Anterior cingulate cortex (tissue), 58 donors: ENCODE data around the gene CEBPG.
A peak's percentile ranks its signal among the peaks of the same experiment; 100 is the strongest.

ENCODE experiments used
- DNase-seq, 58 donors: peaks; one replicate each; lab custom pipeline; 2025; lab: John Stamatoyannopoulos, UW

The CEBPG gene

GRCh38 chr19:33413868-33414666 is 40.6 kb downstream of the CEBPG start:
- peak in 1 of 58 donors; percentile 39 for DNase-seq

DNA sequence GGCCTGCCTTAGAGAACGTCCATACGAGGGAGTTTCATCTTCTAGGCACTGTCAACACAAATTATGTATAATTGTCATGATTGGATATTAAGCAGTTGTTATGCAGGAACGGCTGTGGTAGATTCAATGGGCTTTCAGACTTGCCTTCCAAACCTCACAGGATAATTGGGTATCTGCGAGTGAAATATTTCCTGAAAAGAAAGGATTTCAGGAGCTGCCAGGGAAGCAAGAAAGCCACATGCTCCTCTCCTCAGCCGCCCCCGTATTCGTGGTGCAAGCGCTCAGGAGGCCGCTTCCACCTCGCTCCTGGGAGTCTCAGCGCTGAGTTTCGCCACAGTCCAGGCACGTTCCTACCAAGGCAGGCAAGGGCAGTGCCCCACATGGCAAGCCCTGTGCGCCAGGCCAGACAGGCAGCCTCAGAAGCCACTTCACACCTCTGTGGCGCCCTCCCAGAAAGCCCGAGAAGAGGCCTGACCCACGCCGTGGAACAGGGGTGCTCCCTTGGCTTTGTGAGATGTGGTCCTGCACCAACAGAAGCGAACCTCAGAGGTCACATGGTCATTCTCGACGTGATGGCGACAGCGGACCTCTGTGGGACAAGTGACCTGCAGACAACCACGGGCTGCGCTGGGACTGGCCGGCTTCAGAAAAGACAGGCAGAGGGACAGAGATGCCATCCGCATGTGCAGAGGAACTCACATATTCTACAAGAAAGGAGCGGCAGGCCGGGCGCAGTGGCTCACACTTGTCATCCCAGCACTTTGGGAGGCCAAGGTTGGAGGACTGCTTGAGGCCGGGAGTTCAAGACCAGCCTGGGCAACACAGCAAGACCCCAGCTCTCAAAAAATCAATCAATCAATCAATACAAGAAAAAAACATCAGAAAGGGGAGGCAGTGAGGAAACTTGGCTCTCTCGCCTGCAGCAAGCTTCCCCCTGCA is 41.4 kb downstream of the CEBPG start:
- DNase-seq = peak in 13 of 58 donors; percentile 6 to 71 (median 30)

DNA sequence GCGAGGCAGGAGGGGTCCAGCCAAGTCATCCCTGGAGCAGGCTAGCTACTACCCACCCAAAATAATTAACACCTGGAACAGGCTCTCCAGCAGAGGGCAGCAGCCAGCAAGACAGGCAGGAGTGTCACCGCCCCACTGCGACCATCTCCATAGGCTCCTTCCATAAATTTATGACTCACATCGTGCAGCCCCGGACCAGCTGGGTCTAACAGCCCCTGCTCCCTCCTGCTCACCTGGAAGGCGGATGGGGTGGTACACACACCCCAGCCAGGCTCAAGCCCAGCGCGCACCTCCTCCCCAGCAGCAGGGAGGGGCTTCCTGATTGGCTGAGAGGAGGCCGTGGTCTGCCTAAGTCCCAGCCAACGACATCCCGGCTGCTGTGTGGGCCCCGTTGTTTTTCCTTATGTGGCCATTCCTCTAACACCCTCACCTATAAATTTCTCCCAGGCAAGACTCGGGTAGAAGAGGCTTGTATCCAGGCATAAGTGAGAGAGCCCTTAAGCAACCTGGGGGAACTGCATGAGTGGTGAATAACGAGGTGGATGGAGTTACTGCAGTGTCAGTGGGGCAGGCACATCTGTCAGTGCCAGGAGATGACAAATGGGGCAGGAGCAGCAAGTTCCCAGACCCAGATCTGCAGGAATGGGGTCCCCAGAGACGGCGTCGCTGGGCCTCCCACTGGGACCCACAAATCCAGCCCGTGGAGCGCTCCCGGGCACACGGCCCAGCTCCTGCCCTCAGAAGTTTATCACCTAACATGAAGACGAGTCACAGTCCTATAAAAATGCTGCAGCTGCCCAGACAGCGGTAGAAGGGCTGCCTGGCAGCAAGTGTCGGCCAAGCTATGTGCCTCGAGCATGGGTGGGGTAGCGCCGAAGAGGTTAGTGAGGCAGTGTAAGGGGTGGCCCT is 43.1 kb downstream of the CEBPG start:
- peak in 24 of 58 donors; percentile 9 to 66 (median 28) for DNase-seq

- peak in 1 of 58 donors; percentile 33 for DNase-seq
Observed at GRCh38 chr19:33417751-33418150, 44.2 kb downstream of the CEBPG start.

DNA sequence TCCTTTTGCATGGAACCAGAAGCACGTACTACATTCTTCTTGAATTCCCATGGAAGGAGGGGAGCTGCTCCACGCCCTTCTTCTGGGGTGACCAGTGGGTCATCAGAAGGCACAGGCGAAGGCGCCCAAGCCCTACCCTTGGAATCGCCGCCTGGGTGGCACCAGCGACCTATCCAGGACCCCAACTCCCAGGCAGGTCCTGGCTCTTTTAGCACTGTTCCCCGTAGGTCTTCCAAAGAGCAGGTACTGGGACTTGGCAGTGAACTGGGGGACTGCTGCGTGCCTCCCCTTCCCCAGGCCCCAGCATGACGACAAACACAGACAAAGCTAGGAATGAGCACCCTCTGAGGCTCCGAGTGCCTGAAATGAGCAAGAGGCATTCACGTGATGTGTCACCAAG is 45.0 kb downstream of the CEBPG start:
- DNase-seq = no peak

DNA sequence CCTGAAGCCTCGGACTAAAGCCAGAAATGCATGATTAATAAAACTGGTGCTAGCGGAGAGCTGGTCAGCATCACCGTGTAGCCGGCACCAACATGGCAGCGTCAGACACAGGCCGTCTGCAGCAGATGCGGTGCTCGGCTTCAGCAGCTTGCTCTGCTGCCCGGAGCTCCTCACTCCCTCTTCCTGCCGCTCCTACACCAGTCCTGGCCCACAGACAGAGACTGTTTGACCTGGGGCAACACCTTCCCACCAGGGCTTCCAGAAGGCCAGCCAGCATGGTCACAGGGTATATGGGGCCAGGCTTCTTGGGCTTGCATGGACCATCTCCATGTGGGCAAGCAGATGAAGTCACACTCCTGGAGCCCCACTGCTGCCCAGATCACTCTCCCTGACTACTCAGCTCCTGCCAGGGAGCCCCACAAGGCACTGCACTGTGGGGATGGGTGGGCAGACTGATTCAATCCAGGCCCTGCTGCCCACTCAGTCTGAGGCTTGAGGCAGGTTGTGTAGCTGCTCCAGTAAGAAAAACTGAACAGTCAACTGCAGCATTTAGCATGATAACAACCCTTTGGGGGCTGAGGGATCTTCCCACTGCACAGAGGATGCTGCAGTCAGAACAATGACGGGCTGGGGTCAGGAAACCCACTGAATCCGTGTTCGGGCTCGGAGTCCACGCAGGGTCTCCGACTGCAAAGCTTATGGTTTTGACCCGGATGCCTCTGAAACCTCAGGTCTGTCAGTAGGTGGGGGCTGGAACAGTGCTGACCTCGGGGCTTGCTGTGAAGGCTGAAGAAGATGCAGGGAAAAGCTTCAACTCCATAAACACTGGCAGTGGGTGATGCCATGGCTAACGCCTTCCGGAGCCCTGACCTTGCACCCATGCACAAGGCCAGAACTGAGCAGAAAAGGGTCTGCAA is 45.6 kb downstream of the CEBPG start:
- DNase-seq = no peak

- no peak for DNase-seq
Observed at GRCh38 chr19:33419788-33420130, 46.2 kb downstream of the CEBPG start.

GRCh38 chr19:33420821-33421220 is 47.3 kb downstream of the CEBPG start:
- DNase-seq = peak in 1 of 58 donors; percentile 48

DNA sequence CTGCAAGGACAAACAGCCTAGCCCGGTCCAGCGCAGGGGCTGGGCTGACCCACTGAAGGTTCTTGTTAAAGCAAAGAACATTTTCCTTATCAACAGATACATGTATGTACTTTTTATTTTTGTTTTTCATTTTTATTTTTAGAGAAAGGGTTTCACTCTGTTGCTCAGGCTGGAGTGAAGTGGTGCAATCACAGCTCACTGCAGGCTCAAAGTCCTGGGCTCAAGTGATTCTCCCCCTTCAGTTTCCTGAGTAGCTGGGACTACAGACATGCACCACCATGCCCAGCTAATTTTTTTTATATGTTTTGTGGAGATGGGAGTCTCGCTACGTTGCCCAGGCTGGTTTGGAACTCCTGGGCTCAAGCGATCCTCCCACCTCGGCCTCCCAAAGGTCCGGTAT is 47.9 kb downstream of the CEBPG start:
- no peak for DNase-seq

- no peak for DNase-seq
Observed at GRCh38 chr19:33422369-33423180, 49.1 kb downstream of the CEBPG start.

GRCh38 chr19:33424181-33424580 is 50.7 kb downstream of the CEBPG start:
- no peak for DNase-seq

GRCh38 chr19:33426621-33427361 is 53.3 kb downstream of the CEBPG start:
- no peak for DNase-seq

DNA sequence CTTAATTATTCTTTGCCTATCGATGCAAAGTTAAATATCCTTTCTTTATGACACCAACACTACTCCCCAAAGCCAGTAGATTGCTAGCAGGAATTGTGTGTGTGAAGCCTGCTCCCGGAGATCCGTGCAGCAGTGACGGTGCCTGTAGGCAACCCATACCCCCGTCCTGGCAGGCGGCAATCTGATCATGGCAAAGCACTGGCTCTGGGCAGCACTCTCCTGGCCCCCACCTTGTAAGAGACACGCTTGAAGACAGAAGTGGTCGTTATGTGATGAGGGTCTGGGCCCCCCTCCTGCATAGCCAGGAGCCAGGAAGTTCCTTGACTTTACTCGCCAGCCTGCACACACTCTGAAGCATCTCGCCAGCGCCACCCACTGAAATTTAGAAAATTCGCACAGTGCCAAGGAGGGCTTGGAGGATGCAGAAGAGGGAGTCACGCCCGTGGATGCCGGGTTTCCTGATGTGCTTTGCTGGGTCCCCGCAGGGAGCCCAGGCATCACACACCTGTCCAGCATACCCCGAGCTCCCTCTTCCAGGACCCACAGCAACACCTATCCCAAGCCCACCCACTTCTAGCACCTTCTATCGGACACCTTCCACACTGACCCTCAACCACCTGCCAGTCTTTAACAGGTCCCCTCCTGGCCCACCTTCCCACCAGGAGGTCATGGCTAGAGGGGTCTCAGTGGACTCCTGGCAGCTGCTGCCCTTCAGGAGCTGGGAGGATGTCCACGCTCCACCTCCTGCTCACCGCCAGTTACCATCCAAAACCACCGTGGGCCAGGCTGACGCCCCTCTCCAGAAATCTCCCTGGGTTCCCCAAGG is 54.5 kb downstream of the CEBPG start:
- DNase-seq = no peak

- DNase-seq = no peak
Observed at GRCh38 chr19:33428627-33429125, 55.2 kb downstream of the CEBPG start.

DNA sequence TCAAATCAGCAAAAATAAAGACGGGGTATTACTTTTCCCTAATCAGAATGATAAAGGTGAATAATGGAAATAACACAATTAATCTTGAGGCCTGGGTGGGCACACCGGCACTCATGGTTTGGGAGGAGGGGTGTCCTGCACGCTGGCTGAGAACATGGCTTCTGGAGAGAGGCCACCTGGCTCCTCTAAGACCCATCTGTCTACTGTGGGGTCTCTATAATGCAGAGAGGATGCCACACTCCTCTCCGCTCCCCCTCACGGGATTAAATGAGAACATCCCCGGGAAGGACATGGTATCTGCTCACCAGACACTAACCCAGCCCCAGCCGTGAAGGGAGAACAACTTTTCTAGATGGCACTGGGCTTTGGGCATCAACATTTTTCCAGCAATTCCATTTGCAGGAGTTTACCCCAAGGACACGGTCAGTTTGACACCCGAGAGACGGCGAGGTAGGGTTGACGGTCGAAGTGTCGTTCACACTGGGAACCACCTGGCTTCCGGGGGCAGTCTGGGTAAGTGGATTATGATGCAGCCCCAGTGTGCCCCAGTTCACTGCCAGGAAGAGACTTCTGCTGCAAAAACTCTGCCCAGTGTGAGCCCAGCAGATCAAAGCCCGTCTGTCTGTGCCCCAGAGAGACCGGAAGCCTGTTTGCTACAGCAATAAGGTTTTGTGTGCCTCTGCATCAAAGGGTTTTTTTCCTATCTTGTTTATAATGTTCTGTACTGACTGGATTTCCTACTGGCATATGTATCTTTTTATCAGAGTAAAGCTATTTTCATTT is 56.6 kb downstream of the CEBPG start:
- DNase-seq = peak in 3 of 58 donors; percentile 29 to 42 (median 35)
